Keratinocyte (primary cell): ENCODE data around the gene ANKRD44. TPM values are rescaled to one million over a fixed set of nuclear protein-coding genes. Genes with fewer than 3 reads are reported as not detected.

Source experiments
- DNase-seq: peaks from one replicate; pipeline ENCODE4 v3.0.0-alpha.2; 2011; ENCODE audit warnings: low read depth, missing footprints, low spot score
- FAIRE-seq: peaks from 2 replicates; lab custom pipeline; 2011; peaks lifted over from hg19 to GRCh38; lab: Jason Lieb, UNC
- H2AFZ ChIP-seq: 2 replicates; pipeline ENCODE4 v1.6.0; 2012; ENCODE audit warnings: low read length, control low read depth, inconsistent platforms; ENCODE audit not compliant: control insufficient read depth
- H3K27ac ChIP-seq: 2 replicates; pipeline ENCODE4 v1.5.1; 2011; ENCODE audit warnings: low read length; ENCODE audit not compliant: control insufficient read depth, insufficient read depth
- H3K27me3 ChIP-seq: 3 replicates; pipeline ENCODE4 v1.6.0; 2011; ENCODE audit warnings: low read length; ENCODE audit not compliant: control insufficient read depth, insufficient read depth; ENCODE audit errors: extremely low read depth
- H3K36me3 ChIP-seq, 2 experiments: 2 replicates in 1 of 2; 3 replicates in 1 of 2; pipeline ENCODE4 v1.5.1; 2011; ENCODE audit warnings: low read length in 2 of 2, mild to moderate bottlenecking in 1 of 2; ENCODE audit not compliant: control insufficient read depth in 2 of 2, insufficient read depth in 2 of 2; ENCODE audit errors: extremely low read depth in 1 of 2
- H3K4me1 ChIP-seq: 3 replicates; pipeline ENCODE4 v1.5.1; 2011; ENCODE audit warnings: low read length; ENCODE audit not compliant: control insufficient read depth, insufficient read depth; ENCODE audit errors: extremely low read depth
- H3K4me2 ChIP-seq: 3 replicates; pipeline ENCODE4 v1.6.0; 2011; ENCODE audit warnings: low read depth, low read length; ENCODE audit not compliant: control insufficient read depth, insufficient read depth; ENCODE audit errors: extremely low read depth
- H3K4me3 ChIP-seq, 3 experiments: fragments of 200-600 bp in 1 of 3; sonication (generic) in 1 of 3; 2 replicates in 2 of 3; 3 replicates in 1 of 3; pipeline ENCODE4 v1.5.1; 2011 to 2016; ENCODE audit warnings: low read length in 3 of 3, mild to moderate bottlenecking in 3 of 3, control low read depth in 2 of 3, inconsistent platforms in 1 of 3, low read depth in 1 of 3, mixed read lengths in 1 of 3, mixed run types in 1 of 3, moderate library complexity in 1 of 3; ENCODE audit not compliant: control insufficient read depth in 2 of 3, insufficient read depth in 2 of 3; ENCODE audit errors: extremely low read depth in 1 of 3
- H3K79me2 ChIP-seq: 2 replicates; pipeline ENCODE4 v1.6.0; 2012; ENCODE audit warnings: low read length; ENCODE audit not compliant: control insufficient read depth, insufficient read depth
- H3K9ac ChIP-seq: 3 replicates; pipeline ENCODE4 v1.6.0; 2011; ENCODE audit warnings: low read length; ENCODE audit not compliant: control insufficient read depth, insufficient read depth; ENCODE audit errors: extremely low read depth
- H3K9me1 ChIP-seq: 3 replicates; pipeline ENCODE4 v1.6.0; 2011; ENCODE audit warnings: low read length; ENCODE audit not compliant: control insufficient read depth, insufficient read depth; ENCODE audit errors: extremely low read depth
- H3K9me3 ChIP-seq: 2 replicates; pipeline ENCODE4 v1.5.1; 2012; ENCODE audit warnings: low read depth, low read length; ENCODE audit not compliant: control insufficient read depth
- H4K20me1 ChIP-seq: 3 replicates; pipeline ENCODE4 v1.6.0; 2011; ENCODE audit warnings: low read length; ENCODE audit not compliant: control insufficient read depth, insufficient read depth; ENCODE audit errors: extremely low read depth
- CTCF ChIP-seq, 3 experiments: IDR thresholded peaks in 1 of 3; conservative IDR thresholded peaks in 1 of 3; optimal IDR thresholded peaks in 1 of 3; 2 replicates in 2 of 3; 3 replicates in 1 of 3; pipeline versions ENCODE3 to v1.5.1; 2011; ENCODE audit warnings: low read length in 3 of 3, mild to moderate bottlenecking in 3 of 3, moderate library complexity in 2 of 3, control low read depth in 1 of 3, inconsistent platforms in 1 of 3; ENCODE audit not compliant: insufficient read depth in 2 of 3; ENCODE audit errors: extremely low read depth in 1 of 3
- EZH2 ChIP-seq: IDR thresholded peaks from one replicate; pipeline ENCODE4 v1.6.1; 2012; ENCODE audit warnings: inconsistent platforms, mild to moderate bottlenecking, low read length, moderate library complexity
- dilution Hi-C: fragments of 300-500 bp; cut with MboI; formaldehyde crosslinking; loops from one replicate; pipeline ENCODE4 v1.7.0; 2020; ENCODE audit warnings: low sequenced_read_pairs; ENCODE audit not compliant: extremely low pct_ligation_motif_present
- polyA plus RNA-seq, 5 experiments: library from polyadenylated mRNA; depleted of rRNA in 3 of 5; stranded (reverse) in 3 of 5; stranded (forward) in 1 of 5; unstranded in 1 of 5; fragments of >200 nt; gene quantifications; 1 replicate in 1 of 5; 2 replicates in 3 of 5; 3 replicates in 1 of 5; pipeline versions ENCODE4 v1.2.1 to v1.2.3, GENCODE V29; 2011 to 2012; ENCODE audit warnings: missing spikeins in 2 of 5, low read depth in 1 of 5, low replicate concordance in 1 of 5

ANKRD44 gene
- polyA plus RNA-seq, 1 donor (not counting 4 experiments of a cell fraction or from before 2014, with no cell fraction given): 0.35 TPM

- dilution Hi-C loops: no loop called here
These were observed 333.1 kb downstream of the ANKRD44 start for GRCh38 chr2:196977507-196977906.

GRCh38 chr2:196974970-196975369, 335.6 kb downstream of the ANKRD44 start:
- no peaks in the 10 kb centered on the region for H3K9me3 ChIP-seq
- no peak for DNase-seq
- H3K79me2 ChIP-seq: no peaks in the 10 kb centered on the region
- H3K4me2 ChIP-seq: no peak overlapping the region
- no peak overlapping the region for H2AFZ ChIP-seq
- H3K9ac ChIP-seq: no peak overlapping the region
- H3K27ac ChIP-seq: no peak overlapping the region
- no peak overlapping the region for H3K4me3 ChIP-seq
- H4K20me1 ChIP-seq: no peaks in the 10 kb centered on the region
- no peaks in the 10 kb centered on the region for H3K9me1 ChIP-seq
- H3K4me1 ChIP-seq: no peaks in the 10 kb centered on the region
- H3K27me3 ChIP-seq: no peaks in the 10 kb centered on the region
- FAIRE-seq: no peak
- no peak for TF ChIP-seq EZH2
- TF ChIP-seq CTCF (optimal IDR thresholded peaks at IDR 0.05 in 1 of 3, IDR thresholded peaks at IDR 0.05 in 1 of 3, conservative IDR thresholded peaks at IDR 0.05 in 1 of 3; ENCODE audit: extremely low read depth in 1 of 3, insufficient read depth in 2 of 3, low read length in 3 of 3): no peak
- dilution Hi-C loops: no loop called here
- H3K36me3 ChIP-seq: no peaks in the 10 kb centered on the region

More at GRCh38 chr2:196977507-196977906, 333.1 kb downstream of the ANKRD44 start:
- no peak for DNase-seq
- H3K27me3 ChIP-seq: no peaks in the 10 kb centered on the region
- TF ChIP-seq CTCF (optimal IDR thresholded peaks at IDR 0.05 in 1 of 3, IDR thresholded peaks at IDR 0.05 in 1 of 3, conservative IDR thresholded peaks at IDR 0.05 in 1 of 3; ENCODE audit: extremely low read depth in 1 of 3, insufficient read depth in 2 of 3, low read length in 3 of 3) (no peak), EZH2 (no peak)
- H3K4me1 ChIP-seq: no peaks in the 10 kb centered on the region
- no peak overlapping the region for H3K4me3 ChIP-seq
- FAIRE-seq: no peak
- H3K9me1 ChIP-seq: no peaks in the 10 kb centered on the region
- H3K27ac ChIP-seq: no peak overlapping the region
- no peak overlapping the region for H3K9ac ChIP-seq
- no peak overlapping the region for H3K4me2 ChIP-seq
- no peak overlapping the region for H2AFZ ChIP-seq
- no peaks in the 10 kb centered on the region for H3K79me2 ChIP-seq
- H3K9me3 ChIP-seq: no peaks in the 10 kb centered on the region
- H4K20me1 ChIP-seq: no peaks in the 10 kb centered on the region
- no peaks in the 10 kb centered on the region for H3K36me3 ChIP-seq
